Mucosa of descending colon (tissue), 3 donors: Measurements from ENCODE around the gene EYA4. TPM values are rescaled to one million over a fixed set of nuclear protein-coding genes. Genes with fewer than 3 reads are reported as not detected.

Source experiments
- ATAC-seq: fragments of 200-7000 bp; cut with Tn5 transposase; one replicate; pipeline ENCODE4 v1.9.1; 2020; ENCODE audit warnings: mild to moderate bottlenecking, moderate library complexity
- DNase-seq, 3 donors: peaks; one replicate each; pipeline ENCODE4 v3.0.0-alpha.2; 2020
- H3K36me3 ChIP-seq: fragments of 200-600 bp; one replicate; pipeline ENCODE4 v1.8.0; 2021; ENCODE audit warnings: low read depth, mild to moderate bottlenecking
- H3K4me1 ChIP-seq: fragments of 200-600 bp; one replicate; pipeline ENCODE4 v1.8.0; 2021; ENCODE audit warnings: low read depth, mild to moderate bottlenecking
- H3K4me3 ChIP-seq: fragments of 200-600 bp; one replicate; pipeline ENCODE4 v1.8.0; 2021; ENCODE audit warnings: mild to moderate bottlenecking
- H3K9me3 ChIP-seq: fragments of 200-600 bp; one replicate; pipeline ENCODE4 v1.8.0; 2021; ENCODE audit warnings: mild to moderate bottlenecking
- intact Hi-C, 2 donors: fragments of 100-400 bp; cut with DNase I in 1 of 2; cut with micrococcal nuclease in 1 of 2; formaldehyde crosslinking; loops; one replicate each; pipeline versions ENCODE4 v1.11.0 to v1.11.1; 2022; cut with DNase I, micrococcal nuclease
- total RNA-seq, 3 donors: library from RNA; stranded (reverse); fragmentation: NEBNext Ultra II Directional in 2 of 3; extraction: Animal tissue kit (Norgen Biotek cat#: 25700) in 2 of 3; gene quantifications; one replicate each; pipeline versions ENCODE4 v1.2.1 to v1.2.4, GENCODE V29; 2021 to 2023
- TF ChIP-seq, protein P1 (sequence below): fragments of 200-600 bp; IDR thresholded peaks from one replicate; pipeline ENCODE4 v1.8.0; 2022; ENCODE audit warnings: antibody characterized with exemption, mild to moderate bottlenecking
- donor health status: DM: no; HTN: no; CAD: no; lungs with moderate emphysema.
- donor health status: DM: no; HTN: no; CAD: no.
- donor health status: DM: no; HTN: yes; CAD: no.

Gene EYA4
- total RNA-seq, 3 donors from 2014 or later, result 0.41 to 0.66 TPM; not detected in 1

DNA sequence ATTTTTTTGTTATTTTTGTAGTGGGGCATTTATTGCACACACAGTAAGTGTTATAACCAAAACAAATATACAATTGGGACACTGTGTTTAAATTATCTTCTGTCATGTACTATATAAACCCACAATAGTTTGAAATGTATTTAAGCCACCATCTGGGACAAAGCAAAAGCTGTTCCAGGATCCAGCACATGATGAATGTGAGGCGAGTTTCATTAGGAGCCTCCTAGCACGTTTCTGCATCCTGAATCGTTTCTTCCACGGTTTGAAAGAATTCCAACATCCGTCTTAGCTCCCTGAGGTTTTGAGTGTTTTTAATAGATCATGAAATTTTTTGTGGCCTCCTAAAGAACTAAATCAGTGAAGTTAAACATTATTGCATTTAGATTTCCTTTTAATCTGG is 65.8 kb downstream of the EYA4 start:
- Histone ChIP-seq H3K9me3 (no peaks in the 10 kb centered on the region), H3K4me3 (no peak overlapping the region), H3K4me1 (no peaks in the 10 kb centered on the region), H3K36me3 (no peaks in the 10 kb centered on the region)
- intact Hi-C loops, result no loop called here
- DNase-seq, result no peak
- no peak for ATAC-seq
- TF ChIP-seq, protein P1, sequence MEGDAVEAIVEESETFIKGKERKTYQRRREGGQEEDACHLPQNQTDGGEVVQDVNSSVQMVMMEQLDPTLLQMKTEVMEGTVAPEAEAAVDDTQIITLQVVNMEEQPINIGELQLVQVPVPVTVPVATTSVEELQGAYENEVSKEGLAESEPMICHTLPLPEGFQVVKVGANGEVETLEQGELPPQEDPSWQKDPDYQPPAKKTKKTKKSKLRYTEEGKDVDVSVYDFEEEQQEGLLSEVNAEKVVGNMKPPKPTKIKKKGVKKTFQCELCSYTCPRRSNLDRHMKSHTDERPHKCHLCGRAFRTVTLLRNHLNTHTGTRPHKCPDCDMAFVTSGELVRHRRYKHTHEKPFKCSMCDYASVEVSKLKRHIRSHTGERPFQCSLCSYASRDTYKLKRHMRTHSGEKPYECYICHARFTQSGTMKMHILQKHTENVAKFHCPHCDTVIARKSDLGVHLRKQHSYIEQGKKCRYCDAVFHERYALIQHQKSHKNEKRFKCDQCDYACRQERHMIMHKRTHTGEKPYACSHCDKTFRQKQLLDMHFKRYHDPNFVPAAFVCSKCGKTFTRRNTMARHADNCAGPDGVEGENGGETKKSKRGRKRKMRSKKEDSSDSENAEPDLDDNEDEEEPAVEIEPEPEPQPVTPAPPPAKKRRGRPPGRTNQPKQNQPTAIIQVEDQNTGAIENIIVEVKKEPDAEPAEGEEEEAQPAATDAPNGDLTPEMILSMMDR, result no peak

DNA sequence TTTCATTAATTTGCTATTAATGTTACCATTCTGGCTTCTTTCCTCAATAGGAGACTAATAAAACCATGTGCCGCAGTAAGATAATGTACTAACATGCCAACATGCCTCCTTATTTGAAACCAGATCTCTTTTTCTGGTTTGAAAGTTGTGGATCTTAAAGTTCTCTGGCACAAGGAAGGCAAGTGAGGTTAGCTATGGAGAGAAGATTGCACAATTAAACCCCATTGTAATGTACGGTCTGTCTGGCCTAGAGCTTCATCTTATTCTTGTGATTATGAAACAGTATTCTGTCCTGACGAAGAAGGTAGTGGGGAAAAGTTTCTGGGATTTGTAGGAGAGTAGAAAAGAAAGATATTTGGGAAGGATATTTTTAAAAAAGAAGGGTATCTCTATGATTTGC is 68.4 kb downstream of the EYA4 start:
- Histone ChIP-seq H3K4me1 (no peaks in the 10 kb centered on the region), H3K4me3 (no peak overlapping the region), H3K9me3 (no peaks in the 10 kb centered on the region), H3K36me3 (no peaks in the 10 kb centered on the region)
- intact Hi-C loops, result no loop called here
- DNase-seq (no peak), ATAC-seq (no peak)
- TF ChIP-seq, protein P1, result no peak

DNA sequence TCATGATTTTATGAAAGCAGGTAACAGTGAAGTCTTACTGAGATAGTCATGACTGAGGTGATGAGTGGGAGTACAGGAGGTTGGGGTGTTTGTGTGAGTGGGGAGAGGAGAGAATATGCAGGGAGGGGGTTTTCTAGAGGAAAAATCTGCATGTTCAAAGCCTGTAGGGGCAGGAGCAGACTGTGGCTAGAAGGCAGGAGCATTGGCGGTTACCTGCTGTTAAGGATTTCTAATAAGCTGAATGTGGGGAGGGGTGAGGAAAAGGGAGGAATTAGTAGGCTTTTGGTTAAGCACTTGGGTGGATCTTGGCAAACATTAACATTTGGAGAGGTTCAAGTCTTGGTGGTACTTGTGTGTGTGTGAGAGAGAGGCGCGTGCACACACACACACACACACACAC is 70.8 kb downstream of the EYA4 start:
- Histone ChIP-seq H3K36me3 (no peaks in the 10 kb centered on the region), H3K4me1 (no peaks in the 10 kb centered on the region), H3K9me3 (no peaks in the 10 kb centered on the region), H3K4me3 (no peak overlapping the region)
- ATAC-seq, result no peak
- intact Hi-C loops, result no loop called here
- DNase-seq, result no peak
- TF ChIP-seq, protein P1, result no peak

DNA sequence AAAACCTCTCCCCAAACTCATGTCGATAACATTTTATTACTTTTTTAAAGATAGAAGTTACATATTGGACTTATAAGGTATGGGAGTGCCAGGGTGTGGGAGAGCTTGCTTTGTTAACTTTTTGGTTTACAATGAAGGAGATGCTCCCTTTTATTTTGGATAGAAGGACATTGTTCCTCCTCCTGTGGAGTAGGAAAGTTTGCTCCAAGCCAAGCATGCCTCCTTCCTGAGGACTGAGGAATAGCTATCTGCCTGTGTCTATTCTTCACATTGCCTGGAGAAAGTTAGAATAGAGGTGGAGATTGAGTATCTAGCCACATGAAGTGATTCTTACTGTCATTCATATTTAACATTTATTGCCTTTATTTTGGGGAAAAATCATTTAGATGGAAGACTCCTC is 71.9 kb downstream of the EYA4 start:
- H3K4me1 ChIP-seq, result no peaks in the 10 kb centered on the region
- no peaks in the 10 kb centered on the region for H3K36me3 ChIP-seq
- no peaks in the 10 kb centered on the region for H3K9me3 ChIP-seq
- no peak for ATAC-seq
- TF ChIP-seq, protein P1, result no peak
- no peak overlapping the region for H3K4me3 ChIP-seq
- DNase-seq, result no peak
- intact Hi-C loops, result no loop called here

DNA sequence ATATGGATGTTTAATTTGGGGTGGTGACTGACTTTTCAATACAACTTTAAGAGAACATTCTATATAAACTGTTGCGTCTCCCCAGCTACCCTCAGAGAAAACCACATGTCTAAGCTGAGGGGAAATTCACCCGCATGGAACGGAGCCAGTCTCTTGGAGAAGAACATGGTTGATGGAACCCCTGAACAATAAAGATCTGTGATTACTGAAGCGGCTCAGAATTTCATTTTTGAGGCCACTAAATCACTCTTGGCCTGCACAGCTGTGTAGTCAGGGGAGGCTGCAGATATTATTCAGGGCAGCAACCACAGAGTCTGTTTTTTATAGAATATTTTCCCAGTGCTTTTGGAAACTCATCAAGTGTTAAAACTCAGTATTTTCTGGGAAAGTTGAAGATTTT is 73.8 kb downstream of the EYA4 start:
- ATAC-seq (no peak), DNase-seq (no peak)
- H3K4me1 ChIP-seq, result no peaks in the 10 kb centered on the region
- TF ChIP-seq, protein P1, result no peak
- no peaks in the 10 kb centered on the region for H3K36me3 ChIP-seq
- H3K4me3 ChIP-seq, result no peak overlapping the region
- H3K9me3 ChIP-seq, result no peaks in the 10 kb centered on the region
- intact Hi-C loops, result no loop called here

DNA sequence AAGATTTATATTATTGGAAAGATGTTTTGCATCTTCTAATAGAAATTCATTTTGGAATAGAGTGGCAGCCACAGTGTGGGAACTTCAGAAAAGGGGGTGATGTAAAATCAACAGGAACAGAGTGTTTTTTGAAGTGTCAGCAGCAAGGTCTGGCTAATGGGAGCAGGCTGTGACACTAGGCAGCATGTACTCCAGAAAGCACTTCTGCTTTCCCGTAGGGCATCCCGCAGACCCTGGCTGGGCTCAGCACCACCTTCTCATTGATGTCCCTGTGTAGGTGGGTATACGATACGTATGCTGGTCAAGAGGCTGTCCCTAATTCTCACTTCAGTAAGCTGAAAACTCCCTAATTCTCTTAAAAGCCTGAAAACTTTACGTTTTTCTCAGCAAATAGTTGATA is 74.7 kb downstream of the EYA4 start:
- DNase-seq (no peak), ATAC-seq (no peak)
- no peaks in the 10 kb centered on the region for H3K4me1 ChIP-seq
- TF ChIP-seq, protein P1, result no peak
- intact Hi-C loops, result no loop called here
- H3K36me3 ChIP-seq, result no peaks in the 10 kb centered on the region
- no peaks in the 10 kb centered on the region for H3K9me3 ChIP-seq
- H3K4me3 ChIP-seq, result no peak overlapping the region
